H1 (cell line): ENCODE data around the gene SKIC8. TPM values are rescaled to one million over a fixed set of nuclear protein-coding genes. Genes with fewer than 3 reads are reported as not detected.

Experiments
- CTCF ChIA-PET: fragments of 300-600 bp; sonication (Branson Sonifier 250); formaldehyde crosslinking; loops from one replicate; lab custom pipeline; 2021; ENCODE audit not compliant: partially characterized antibody; lab: Charles Lee
- POLR2A ChIA-PET: fragments of 300-600 bp; sonication (Branson Sonifier 250); formaldehyde crosslinking; loops from one replicate; lab custom pipeline; 2021; ENCODE audit warnings: inconsistent platforms; ENCODE audit not compliant: partially characterized antibody; lab: Charles Lee
- DNase-seq, 2 experiments: peaks; one replicate each; pipeline versions ENCODE4 v3.0.0 to v3.0.0-alpha.2; 2010 to 2022; ENCODE audit warnings: low spot score in 2 of 2, low read depth in 1 of 2, mixed read lengths in 1 of 2
- FAIRE-seq: peaks from 2 replicates; lab custom pipeline; 2011; peaks lifted over from hg19 to GRCh38; lab: Jason Lieb, UNC
- H2AFZ ChIP-seq: 2 replicates; pipeline ENCODE4 v1.8.1; 2012; ENCODE audit warnings: low read length, inconsistent platforms
- H2AK5ac ChIP-seq: 2 replicates; pipeline ENCODE4 v1.6.1; 2013; ENCODE audit warnings: low read depth, low read length
- H2BK120ac ChIP-seq: replicated peaks from 2 replicates; pipeline ENCODE3; 2013; ENCODE audit warnings: low read depth, low read length, inconsistent platforms
- H2BK12ac ChIP-seq: 2 replicates; pipeline ENCODE4 v1.6.1; 2013; ENCODE audit warnings: low read depth, low read length
- H2BK15ac ChIP-seq: 2 replicates; pipeline ENCODE4 v1.6.1; 2013; ENCODE audit warnings: low read length
- H2BK20ac ChIP-seq: 2 replicates; pipeline ENCODE4 v1.6.1; 2013; ENCODE audit warnings: low read length
- H2BK5ac ChIP-seq: 2 replicates; pipeline ENCODE4 v1.6.1; 2013; ENCODE audit warnings: low read depth, low read length
- H3K14ac ChIP-seq: 2 replicates; pipeline ENCODE4 v1.6.1; 2013; ENCODE audit warnings: inconsistent platforms; ENCODE audit not compliant: insufficient read length
- H3K18ac ChIP-seq: 2 replicates; pipeline ENCODE4 v1.6.1; 2013; ENCODE audit warnings: low read length; ENCODE audit errors: extremely low read depth
- H3K23ac ChIP-seq: 2 replicates; pipeline ENCODE4 v1.6.1; 2013; ENCODE audit warnings: inconsistent platforms; ENCODE audit not compliant: insufficient read length
- H3K23me2 ChIP-seq: 2 replicates; pipeline ENCODE4 v1.6.1; 2013; ENCODE audit warnings: low read depth, low read length
- H3K27ac ChIP-seq: 2 replicates; pipeline ENCODE4 v1.6.1; 2011; ENCODE audit warnings: low read depth, low read length, inconsistent platforms
- H3K27me3 ChIP-seq, 4 experiments: replicated peaks in 1 of 4; 1 replicate in 1 of 4; 2 replicates in 3 of 4; pipeline versions ENCODE4 v1.6.1 to v1.8.1; 2011 to 2013; ENCODE audit warnings: low read length in 3 of 4, mild to moderate bottlenecking in 3 of 4, inconsistent platforms in 2 of 4, mixed read lengths in 2 of 4, moderate library complexity in 1 of 4; ENCODE audit not compliant: control insufficient read depth in 3 of 4, insufficient read depth in 3 of 4; ENCODE audit errors: extremely low read depth in 1 of 4
- H3K36me3 ChIP-seq, 4 experiments: 2 replicates each; pipeline versions ENCODE4 v1.6.1 to v1.8.1; 2011 to 2013; ENCODE audit warnings: mild to moderate bottlenecking in 4 of 4, low read length in 3 of 4, moderate library complexity in 2 of 4, control low read depth in 1 of 4, inconsistent platforms in 1 of 4; ENCODE audit not compliant: insufficient read depth in 4 of 4, control insufficient read depth in 2 of 4
- H3K4ac ChIP-seq: replicated peaks from 2 replicates; pipeline ENCODE3; 2013; ENCODE audit warnings: low read length, low read depth, mixed read lengths, inconsistent platforms; ENCODE audit not compliant: insufficient read length
- H3K4me1 ChIP-seq, 4 experiments: replicated peaks in 1 of 4; 1 replicate in 1 of 4; 2 replicates in 3 of 4; pipeline versions ENCODE4 v1.6.1 to v1.8.1; 2011 to 2013; ENCODE audit warnings: low read length in 3 of 4, inconsistent platforms in 2 of 4, mixed read lengths in 1 of 4; ENCODE audit not compliant: insufficient read depth in 4 of 4, control insufficient read depth in 3 of 4
- H3K4me2 ChIP-seq, 2 experiments: 2 replicates each; pipeline versions ENCODE4 v1.6.1 to v1.8.1; 2011 to 2013; ENCODE audit warnings: low read depth in 2 of 2, low read length in 2 of 2, control low read depth in 1 of 2, inconsistent platforms in 1 of 2, mild to moderate bottlenecking in 1 of 2; ENCODE audit not compliant: insufficient read depth in 1 of 2
- H3K4me3 ChIP-seq, 4 experiments: fragments of 200-600, 300-600 bp in 1 of 4; sonication (generic), shearing (Covaris generic), sonication (Bioruptor Twin) in 1 of 4; 2 replicates each; pipeline versions ENCODE4 v1.5.1 to v1.8.1; 2011 to 2016; ENCODE audit warnings: low read length in 4 of 4, low read depth in 3 of 4, control low read depth in 2 of 4, inconsistent platforms in 2 of 4, mild to moderate bottlenecking in 2 of 4, mixed read lengths in 1 of 4, moderate library complexity in 1 of 4; ENCODE audit not compliant: insufficient read depth in 2 of 4; ENCODE audit errors: extremely low read depth in 1 of 4
- H3K56ac ChIP-seq: replicated peaks from 2 replicates; pipeline ENCODE3; 2013; ENCODE audit warnings: low read depth, mild to moderate bottlenecking, mixed read lengths, low read length, inconsistent platforms; ENCODE audit not compliant: insufficient read length
- H3K79me1 ChIP-seq: 2 replicates; pipeline ENCODE4 v1.6.1; 2013; ENCODE audit warnings: low read depth, low read length, control low read depth
- H3K79me2 ChIP-seq, 2 experiments: 2 replicates each; pipeline versions ENCODE4 v1.6.1 to v1.8.1; 2012 to 2013; ENCODE audit warnings: low read length in 2 of 2, mild to moderate bottlenecking in 2 of 2, inconsistent platforms in 1 of 2; ENCODE audit not compliant: insufficient read depth in 2 of 2, control insufficient read depth in 1 of 2
- H3K9ac ChIP-seq, 4 experiments: replicated peaks in 1 of 4; 1 replicate in 1 of 4; 2 replicates in 3 of 4; pipeline versions ENCODE4 v1.6.1 to v1.8.1; 2011 to 2013; ENCODE audit warnings: low read depth in 3 of 4, low read length in 3 of 4, control low read depth in 2 of 4, mild to moderate bottlenecking in 2 of 4, moderate library complexity in 2 of 4, inconsistent platforms in 1 of 4; ENCODE audit errors: extremely low read depth in 1 of 4
- H3K9me3 ChIP-seq, 2 experiments: 2 replicates each; pipeline versions ENCODE4 v1.6.1 to v1.8.1; 2012 to 2013; ENCODE audit warnings: mild to moderate bottlenecking in 2 of 2, moderate library complexity in 2 of 2, control low read depth in 1 of 2, inconsistent platforms in 1 of 2, low read depth in 1 of 2, low read length in 1 of 2, mixed read lengths in 1 of 2; ENCODE audit not compliant: insufficient read depth in 2 of 2
- H4K20me1 ChIP-seq, 2 experiments: replicated peaks in 1 of 2; 2 replicates each; pipeline versions ENCODE3 to v1.8.1; 2011 to 2013; ENCODE audit warnings: inconsistent platforms in 2 of 2, low read length in 2 of 2, mild to moderate bottlenecking in 1 of 2; ENCODE audit not compliant: insufficient read depth in 2 of 2, control insufficient read depth in 1 of 2
- H4K5ac ChIP-seq: 2 replicates; pipeline ENCODE4 v1.6.1; 2013; ENCODE audit warnings: low read length, low read depth, mixed read lengths, inconsistent platforms; ENCODE audit not compliant: insufficient read length
- H4K8ac ChIP-seq: 2 replicates; pipeline ENCODE4 v1.8.0; 2013; ENCODE audit warnings: mild to moderate bottlenecking, moderate library complexity, low read length, inconsistent platforms; ENCODE audit not compliant: insufficient read depth; ENCODE audit errors: extremely low read depth
- H4K91ac ChIP-seq: replicated peaks from 2 replicates; pipeline ENCODE3; 2013; ENCODE audit warnings: low read length, mixed read lengths, inconsistent platforms; ENCODE audit not compliant: insufficient read length
- CEBPB ChIP-seq: IDR thresholded peaks from 2 replicates; pipeline ENCODE4 v1.6.1; 2012; ENCODE audit warnings: low read depth, low read length
- EGR1 ChIP-seq: IDR thresholded peaks from 2 replicates; pipeline ENCODE4 v1.6.1; 2011; ENCODE audit warnings: low read depth, low read length, borderline replicate concordance
- GTF2F1 ChIP-seq: IDR thresholded peaks from 2 replicates; pipeline ENCODE4 v1.6.1; 2012; ENCODE audit warnings: low read depth, low read length, improper control_type of control experiment, borderline replicate concordance
- KDM1A ChIP-seq: fragments of 200-600, 300-600 bp; sonication (generic); IDR thresholded peaks from 2 replicates; pipeline ENCODE4 v1.7.1; 2016; ENCODE audit warnings: mild to moderate bottlenecking, low read length, borderline replicate concordance
- KDM4A ChIP-seq: IDR thresholded peaks from one replicate; pipeline ENCODE4 v1.7.1; 2012; ENCODE audit warnings: low read depth, mild to moderate bottlenecking, moderate library complexity, low read length, inconsistent platforms; ENCODE audit not compliant: severe bottlenecking
- MAX ChIP-seq: IDR thresholded peaks from 2 replicates; pipeline ENCODE4 v1.6.1; 2012; ENCODE audit warnings: inconsistent platforms
- PHF8 ChIP-seq: fragments of 200-600 bp; sonication (generic); conservative IDR thresholded peaks from 2 replicates; pipeline ENCODE4 v1.7.1; 2012; ENCODE audit warnings: low read depth, mild to moderate bottlenecking, inconsistent platforms, low read length, moderate library complexity
- POLR2AphosphoS5 ChIP-seq: IDR thresholded peaks from 2 replicates; pipeline ENCODE4 v1.6.1; 2011; ENCODE audit warnings: low read depth, low read length
- SAP30 ChIP-seq: fragments of 300-600 bp; sonication (generic); IDR thresholded peaks from 2 replicates; pipeline ENCODE4 v1.7.1; 2012; ENCODE audit warnings: low read length, moderate library complexity, mild to moderate bottlenecking, inconsistent platforms; ENCODE audit not compliant: insufficient read depth, insufficient replicate concordance
- SIN3A ChIP-seq, 2 experiments: IDR thresholded peaks in 1 of 2; conservative IDR thresholded peaks in 1 of 2; 2 replicates each; pipeline ENCODE4 v1.6.1; 2011 to 2012; ENCODE audit warnings: low read length in 2 of 2, improper control_type of control experiment in 1 of 2, low read depth in 1 of 2, mild to moderate bottlenecking in 1 of 2
- SIX5 ChIP-seq: IDR thresholded peaks from 2 replicates; pipeline ENCODE4 v1.6.1; 2011; ENCODE audit warnings: mild to moderate bottlenecking, low read depth, low read length
- SP4 ChIP-seq: IDR thresholded peaks from 2 replicates; pipeline ENCODE4 v1.6.1; 2012; ENCODE audit warnings: low read length, inconsistent platforms
- SUZ12 ChIP-seq: fragments of 200-600 bp; sonication (generic); IDR thresholded peaks from 2 replicates; pipeline ENCODE4 v1.6.1; 2012; ENCODE audit warnings: mild to moderate bottlenecking, inconsistent platforms, low read length, moderate library complexity, mixed read lengths
- TCF12 ChIP-seq: IDR thresholded peaks from 2 replicates; pipeline ENCODE4 v1.6.1; 2011; ENCODE audit warnings: low read depth, mild to moderate bottlenecking, low read length
- WGBS, 2 experiments: shearing (Covaris generic) in 1 of 2; methylation state at CpG; one replicate each; pipeline versions ENCODE4 v1.1.6 to v1.1.7; 2013 to 2015; ENCODE audit warnings: low lambda C conversion rate in 2 of 2, mixed read lengths in 2 of 2, inconsistent platforms in 1 of 2, low coverage in 1 of 2, missing lambda C conversion rate in 1 of 2; ENCODE audit not compliant: insufficient replicate concordance in 2 of 2, insufficient coverage in 1 of 2, insufficient read length in 1 of 2; ENCODE audit errors: extremely low coverage in 1 of 2, missing lambda C conversion rate in 1 of 2; 5-methylcytosine and 5-hydroxymethylcytosine counted together
- polyA plus RNA-seq, 7 experiments: library from polyadenylated mRNA; depleted of rRNA in 3 of 7; stranded (reverse) in 5 of 7; unstranded in 2 of 7; fragments of >200 nt in 5 of 7; fragments of 200-250 nt in 2 of 7; gene quantifications; 1 replicate in 5 of 7; 2 replicates in 1 of 7; 4 replicates in 1 of 7; pipeline versions ENCODE4 v1.2.1 to v1.2.3, GENCODE V29; 2011 to 2013; ENCODE audit warnings: missing spikeins in 2 of 7, mixed read lengths in 2 of 7
- total RNA-seq: library from RNA; stranded (reverse); fragmentation: NEBNext Ultra II Directional; extraction: Animal tissue kit (Norgen Biotek cat#: 25700); gene quantifications from 2 replicates; pipeline ENCODE4 v1.2.1, GENCODE V29; 2021

Gene SKIC8
- total and polyA plus RNA-seq, 2 of the 8 experiments (the other 6 are each of a cell fraction or from before 2014, with no cell fraction given) = 44.2 to 77.7 TPM

GRCh38 chr15:78247911-78248310, 51.5 kb downstream of the SKIC8 start:
- H2BK15ac ChIP-seq = no peak overlapping the region; the same call in 1 of the 2 replicates
- no peak overlapping the region for H3K23ac ChIP-seq
- no peak overlapping the region for H2BK20ac ChIP-seq
- ChIA-PET POLR2A (no interaction called here), CTCF (no interaction called here)
- DNase-seq (no peak), FAIRE-seq (no peak)
- no peak overlapping the region for H3K56ac ChIP-seq
- H2AK5ac ChIP-seq = no peak overlapping the region
- 80% methylated on average over 1 of the region's 1 CpG; no CpG with 5 or more reads in 1 of the 2 experiments for WGBS, 2 experiments
- H3K36me3 ChIP-seq = no peaks in the 10 kb centered on the region
- H3K4me2 ChIP-seq = no peak overlapping the region
- no peak overlapping the region for H3K27ac ChIP-seq
- H3K14ac ChIP-seq = no peak overlapping the region
- peaks cover 0 to 8% (median 5%) of the 10 kb centered on the region in 4 experiments; a peak in 6 of 7 replicates for H3K4me1 ChIP-seq
- H3K79me2 ChIP-seq = no peaks in the 10 kb centered on the region
- no peak overlapping the region for H3K4ac ChIP-seq
- no peak overlapping the region for H3K4me3 ChIP-seq
- H3K23me2 ChIP-seq = no peaks in the 10 kb centered on the region
- H4K20me1 ChIP-seq = no peaks in the 10 kb centered on the region
- no peak overlapping the region for H3K18ac ChIP-seq
- no peaks in the 10 kb centered on the region for H3K9me3 ChIP-seq
- no peak overlapping the region for H3K9ac ChIP-seq
- H4K5ac ChIP-seq = no peak overlapping the region
- no peak overlapping the region for H4K8ac ChIP-seq
- no peak overlapping the region for H2BK12ac ChIP-seq
- no peak for TF ChIP-seq MAX
- TF ChIP-seq KDM4A = no peak
- no peak for TF ChIP-seq EGR1
- no peak for TF ChIP-seq KDM1A
- no peak for TF ChIP-seq CEBPB
- TF ChIP-seq SIX5 = no peak
- TF ChIP-seq SUZ12 = no peak
- no peak for TF ChIP-seq PHF8
- TF ChIP-seq SP4 = no peak
- TF ChIP-seq SIN3A (conservative IDR thresholded peaks at IDR 0.05 in 1 of 2, IDR thresholded peaks at IDR 0.05 in 1 of 2; ENCODE audit: low read depth in 1 of 2, low read length in 2 of 2) = no peak
- TF ChIP-seq POLR2AphosphoS5 = no peak
- no peak for TF ChIP-seq SAP30
- no peak for TF ChIP-seq GTF2F1
- no peak for TF ChIP-seq TCF12
- no peak overlapping the region for H2AFZ ChIP-seq
- no peaks in the 10 kb centered on the region for H3K79me1 ChIP-seq
- no peaks in the 10 kb centered on the region for H3K27me3 ChIP-seq
- H2BK5ac ChIP-seq = no peak overlapping the region
- H4K91ac ChIP-seq = no peak overlapping the region
- no peak overlapping the region for H2BK120ac ChIP-seq
